Common myeloid progenitor, CD34-positive (primary cell): ENCODE measurements around the gene NPM1.

Source experiments
- CTCF ChIA-PET: fragments of 350-600 bp; sonication (Branson Sonifier 250); formaldehyde crosslinking; loops from one replicate; lab custom pipeline; 2021; ENCODE audit warnings: antibody characterized with exemption; lab: Charles Lee
- POLR2A ChIA-PET: fragments of 350-600 bp; sonication (Branson Sonifier 250); formaldehyde crosslinking; loops from one replicate; lab custom pipeline; 2021; ENCODE audit warnings: antibody characterized with exemption; lab: Charles Lee
- DNase-seq, 3 donors: peaks; one replicate each; pipeline versions ENCODE4 v3.0.0 to v3.0.0-alpha.2; 2013
- H3K27ac ChIP-seq, 2 experiments: 1 replicate in 1 of 2; 2 replicates in 1 of 2; pipeline ENCODE4 v1.7.0; 2013; ENCODE audit warnings: inconsistent platforms in 2 of 2, low read length in 2 of 2, mild to moderate bottlenecking in 2 of 2, low read depth in 1 of 2, moderate library complexity in 1 of 2; ENCODE audit not compliant: severe bottlenecking in 2 of 2, insufficient read depth in 1 of 2, poor library complexity in 1 of 2
- H3K27me3 ChIP-seq, 5 experiments: replicated peaks in 2 of 5; 1 replicate in 3 of 5; 2 replicates in 2 of 5; pipeline versions ENCODE4 v1.6.1 to v1.7.0; 2013; ENCODE audit warnings: low read length in 4 of 5, mild to moderate bottlenecking in 2 of 5, moderate library complexity in 2 of 5, inconsistent platforms in 1 of 5; ENCODE audit not compliant: insufficient read depth in 5 of 5, control insufficient read depth in 4 of 5
- H3K36me3 ChIP-seq, 4 experiments: 1 replicate in 2 of 4; 2 replicates in 2 of 4; pipeline versions ENCODE4 v1.6.1 to v1.7.0; 2013; ENCODE audit warnings: low read length in 3 of 4, control low read depth in 1 of 4, mild to moderate bottlenecking in 1 of 4; ENCODE audit not compliant: control insufficient read depth in 4 of 4, insufficient read depth in 4 of 4
- H3K4me1 ChIP-seq, 4 experiments: 1 replicate in 3 of 4; 2 replicates in 1 of 4; pipeline versions ENCODE4 v1.6.1 to v1.7.1; 2013; ENCODE audit warnings: low read length in 3 of 4, mild to moderate bottlenecking in 3 of 4, control low read depth in 1 of 4, inconsistent platforms in 1 of 4, moderate library complexity in 1 of 4; ENCODE audit not compliant: control insufficient read depth in 4 of 4, insufficient read depth in 4 of 4; ENCODE audit errors: control extremely low read depth in 1 of 4
- H3K4me3 ChIP-seq, 7 experiments: 1 replicate in 4 of 7; 2 replicates in 3 of 7; pipeline versions ENCODE4 v1.5.1 to v1.7.0; 2013; ENCODE audit warnings: mild to moderate bottlenecking in 7 of 7, low read length in 6 of 7, moderate library complexity in 6 of 7, inconsistent platforms in 2 of 7, low read depth in 2 of 7, control low read depth in 1 of 7; ENCODE audit not compliant: insufficient read depth in 4 of 7, control insufficient read depth in 1 of 7; ENCODE audit errors: extremely low read depth in 1 of 7
- H3K9me3 ChIP-seq, 5 experiments: 1 replicate in 4 of 5; 2 replicates in 1 of 5; pipeline versions ENCODE4 v1.6.1 to v1.7.1; 2013; ENCODE audit warnings: low read length in 4 of 5, mild to moderate bottlenecking in 2 of 5, inconsistent platforms in 1 of 5, low read depth in 1 of 5, moderate library complexity in 1 of 5; ENCODE audit not compliant: control insufficient read depth in 4 of 5, insufficient read depth in 2 of 5; ENCODE audit errors: control extremely low read depth in 1 of 5
- WGBS: methylation state at CpG from one replicate; pipeline ENCODE4 v1.1.5; 2013; ENCODE audit not compliant: insufficient coverage; 5-methylcytosine and 5-hydroxymethylcytosine counted together

The NPM1 gene

GRCh38 chr5:171447226-171447625 lies 59.6 kb downstream of the NPM1 start:
- ChIA-PET POLR2A (no interaction called here), CTCF (interaction anchor here (1.3 to 1.6 kb wide), 3 partner anchors 10 to 38 kb away, joined by 4 to 5 read pairs (median 4); no protein-coding TSS in a partner anchor)
- Histone ChIP-seq H3K36me3 (no peaks in the 10 kb centered on the region), H3K27ac (no peak overlapping the region), H3K9me3 (no peaks in the 10 kb centered on the region), H3K27me3 (peaks cover 0 to 13% (median 3%) of the 10 kb centered on the region in 5 experiments), H3K4me3 (no peak overlapping the region), H3K4me1 (peaks cover 0 to 10% (median 8%) of the 10 kb centered on the region in 4 experiments)
- WGBS: 97% methylated on average over 4 of the region's 5 CpGs
- DNase-seq: peak in 1 of 3 donors; percentile 10

DNA sequence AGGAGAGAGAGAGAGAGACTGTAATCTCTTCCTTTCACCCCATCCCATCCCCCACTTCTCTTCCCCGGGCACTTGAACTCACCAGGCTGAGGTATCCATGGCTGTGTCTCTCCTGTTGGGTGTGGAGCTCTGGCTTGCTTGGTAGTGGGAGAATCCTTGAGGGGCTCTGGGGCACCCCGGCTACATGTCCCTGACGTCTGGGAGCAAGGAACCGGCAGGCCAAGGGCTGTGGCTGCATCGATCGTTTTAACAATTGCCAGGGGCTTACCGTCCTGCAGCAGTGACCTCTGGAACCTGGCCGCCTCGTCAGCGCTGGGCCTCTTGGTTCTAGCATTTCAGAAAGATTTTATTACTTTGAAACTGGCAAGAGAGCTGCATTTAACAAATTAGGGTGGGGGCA lies 61.8 kb downstream of the NPM1 start:
- CTCF ChIA-PET: interaction anchor here (0.7 to 1.7 kb wide), 3 partner anchors 9 to 462 kb away, joined by 3 read pairs; no protein-coding TSS in a partner anchor
- no peak overlapping the region for H3K27ac ChIP-seq
- POLR2A ChIA-PET: no interaction called here
- WGBS: 96% methylated on average over 9 of the region's 10 CpGs
- DNase-seq: no peak
- H3K9me3 ChIP-seq: no peaks in the 10 kb centered on the region
- H3K4me3 ChIP-seq: no peak overlapping the region
- H3K36me3 ChIP-seq: no peaks in the 10 kb centered on the region
- H3K27me3 ChIP-seq: peaks cover 0 to 18% (median 3%) of the 10 kb centered on the region in 5 experiments
- peaks cover 0 to 10% (median 8%) of the 10 kb centered on the region in 4 experiments for H3K4me1 ChIP-seq

DNA sequence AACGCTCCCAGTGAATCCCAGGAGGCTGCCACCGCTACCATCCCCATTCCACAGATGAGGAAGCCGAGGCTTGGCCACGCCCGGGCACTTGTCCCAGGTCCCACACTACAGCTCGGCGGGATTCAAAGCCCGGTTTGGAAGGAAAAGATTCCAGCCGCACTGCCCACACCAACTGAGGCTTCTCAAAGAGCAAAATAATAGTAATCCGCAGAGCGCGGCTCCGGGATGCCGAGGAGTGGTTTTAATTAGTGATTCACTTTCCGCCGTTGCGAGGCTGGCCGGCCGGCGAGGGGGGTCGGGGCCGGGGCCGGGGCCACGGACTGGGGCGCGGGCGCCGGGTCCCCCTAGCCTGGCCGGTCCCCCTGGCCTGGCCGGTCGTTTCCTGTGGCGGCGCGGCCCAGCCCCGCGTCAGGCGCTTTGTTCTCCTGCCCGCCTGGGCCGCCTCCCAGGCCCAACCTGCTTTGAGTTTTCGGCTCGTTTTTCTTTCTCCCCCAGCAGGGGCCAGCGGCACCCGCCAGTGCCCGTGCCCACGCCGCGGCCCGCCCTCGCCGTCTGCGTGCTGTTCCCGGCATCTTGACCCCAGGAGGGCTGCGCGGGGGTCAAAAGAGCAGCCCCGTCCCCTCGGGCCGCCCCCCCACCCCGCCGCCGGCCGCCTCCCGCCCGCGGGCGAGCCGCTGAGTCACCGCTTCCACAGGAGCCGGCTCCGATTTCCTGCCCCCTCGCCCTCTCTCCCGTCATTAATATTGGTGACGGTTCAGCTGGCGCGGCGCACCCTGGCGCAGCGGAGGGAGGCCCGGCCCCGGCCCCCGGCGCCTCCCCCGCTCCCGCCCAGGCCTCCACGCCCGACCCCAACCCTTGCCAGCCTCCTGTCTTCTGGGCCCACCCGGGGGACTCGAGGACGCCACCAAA lies 63.0 kb downstream of the NPM1 start:
- CTCF ChIA-PET: interaction anchor here (1.7 kb wide), 1 partner anchor 27 kb away, joined by 5 read pairs; no protein-coding TSS in a partner anchor
- no peaks in the 10 kb centered on the region for H3K9me3 ChIP-seq
- no peak overlapping the region for H3K27ac ChIP-seq
- 13% methylated on average over 63 of the region's 88 CpGs for WGBS
- POLR2A ChIA-PET: no interaction called here
- peak overlapping the region in 4 of 7 experiments; percentile 8 to 66 (median 51) for H3K4me3 ChIP-seq
- peaks cover 0 to 21% (median 3%) of the 10 kb centered on the region in 5 experiments for H3K27me3 ChIP-seq
- H3K36me3 ChIP-seq: no peaks in the 10 kb centered on the region
- H3K4me1 ChIP-seq: peaks cover 0 to 10% (median 8%) of the 10 kb centered on the region in 4 experiments
- DNase-seq: peak; percentile 59 to 83 (median 77)

GRCh38 chr5:171451421-171451820 lies 63.8 kb downstream of the NPM1 start:
- Histone ChIP-seq H3K27ac (no peak overlapping the region), H3K27me3 (peaks cover 0 to 21% (median 3%) of the 10 kb centered on the region in 5 experiments), H3K9me3 (no peaks in the 10 kb centered on the region), H3K4me1 (peaks cover 0 to 10% (median 8%) of the 10 kb centered on the region in 4 experiments), H3K4me3 (peak overlapping the region in 4 of 7 experiments; percentile 21 to 66 (median 44)), H3K36me3 (no peaks in the 10 kb centered on the region)
- DNase-seq: peak; percentile 5 to 46 (median 16)
- ChIA-PET CTCF (interaction anchor here (1.0 to 1.7 kb wide), 2 partner anchors 27 to 33 kb away, joined by 3 to 5 read pairs; partner anchors contain the start of gene FGF18), POLR2A (no interaction called here)
- WGBS: 73% methylated on average over 17 of the region's 17 CpGs

DNA sequence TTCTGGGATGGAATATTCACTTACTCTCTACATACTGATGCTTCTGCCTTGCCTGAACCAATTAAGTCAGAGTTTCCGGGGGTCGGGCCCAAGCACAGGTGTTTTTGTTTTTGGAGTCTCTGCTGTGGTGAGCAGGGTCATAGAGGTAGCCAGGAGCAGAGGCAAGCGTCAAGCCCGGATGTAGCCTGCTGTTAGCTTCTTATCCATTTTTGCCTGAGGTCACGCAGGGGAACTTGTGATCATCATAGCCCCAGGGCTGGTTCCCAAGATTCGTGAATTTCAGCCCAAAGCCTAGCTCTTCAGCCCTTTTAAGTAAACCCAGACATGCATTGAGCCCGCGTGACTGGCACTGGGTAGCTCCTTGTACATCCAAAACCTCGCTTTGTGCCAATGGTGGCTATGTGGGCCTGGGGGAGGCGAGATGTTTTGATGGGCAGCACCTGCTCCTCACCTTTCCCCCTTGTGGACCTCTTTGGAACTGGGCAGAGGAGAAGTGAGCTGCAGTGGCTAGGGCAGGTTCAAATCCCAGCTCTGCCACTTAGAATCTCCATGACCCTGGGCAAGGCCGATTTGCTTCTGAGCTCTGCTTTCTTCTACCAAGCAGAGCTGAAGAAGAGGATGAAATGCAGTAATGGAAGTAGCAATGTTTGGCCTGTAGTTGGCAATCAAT lies 65.5 kb downstream of the NPM1 start:
- Histone ChIP-seq H3K4me3 (no peak overlapping the region), H3K9me3 (no peaks in the 10 kb centered on the region), H3K36me3 (no peaks in the 10 kb centered on the region), H3K4me1 (peaks cover 0 to 10% (median 8%) of the 10 kb centered on the region in 4 experiments), H3K27ac (no peak overlapping the region), H3K27me3 (peaks cover 0 to 21% (median 3%) of the 10 kb centered on the region in 5 experiments)
- CTCF ChIA-PET: interaction anchor here (0.8 to 1.2 kb wide), 3 partner anchors 31 to 455 kb away, joined by 3 to 5 read pairs (median 3); no protein-coding TSS in a partner anchor
- WGBS: 100% methylated on average over 9 of the region's 11 CpGs
- no peak for DNase-seq
- POLR2A ChIA-PET: no interaction called here

- WGBS: 100% methylated on average over 2 of the region's 2 CpGs
- ChIA-PET POLR2A (interaction anchor here (0.6 kb wide), 1 partner anchor 17 kb away, joined by 3 read pairs; no protein-coding TSS in a partner anchor), CTCF (interaction anchor here (0.8 to 1.3 kb wide), 4 partner anchors 11 to 455 kb away, joined by 3 to 5 read pairs (median 4); no protein-coding TSS in a partner anchor)
Measured at GRCh38 chr5:171453988-171454387, 66.3 kb downstream of the NPM1 start.

More at GRCh38 chr5:171453988-171454387, 66.3 kb downstream of the NPM1 start:
- DNase-seq: no peak
- H3K27ac ChIP-seq: no peak overlapping the region
- H3K36me3 ChIP-seq: no peaks in the 10 kb centered on the region
- H3K4me1 ChIP-seq: peaks cover 0 to 10% (median 8%) of the 10 kb centered on the region in 4 experiments
- H3K4me3 ChIP-seq: no peak overlapping the region
- H3K27me3 ChIP-seq: peaks cover 0 to 21% (median 3%) of the 10 kb centered on the region in 5 experiments
- H3K9me3 ChIP-seq: no peaks in the 10 kb centered on the region
